ENCODE results near the gene TMBIM6. TPM values are rescaled to one million over a fixed set of nuclear protein-coding genes. Genes with fewer than 3 reads are reported as not detected.

The TMBIM6 gene
- polyA plus RNA-seq, 2 of the 4 experiments (the other 2 are of a cell fraction): 331 to 1,255 TPM

DNA sequence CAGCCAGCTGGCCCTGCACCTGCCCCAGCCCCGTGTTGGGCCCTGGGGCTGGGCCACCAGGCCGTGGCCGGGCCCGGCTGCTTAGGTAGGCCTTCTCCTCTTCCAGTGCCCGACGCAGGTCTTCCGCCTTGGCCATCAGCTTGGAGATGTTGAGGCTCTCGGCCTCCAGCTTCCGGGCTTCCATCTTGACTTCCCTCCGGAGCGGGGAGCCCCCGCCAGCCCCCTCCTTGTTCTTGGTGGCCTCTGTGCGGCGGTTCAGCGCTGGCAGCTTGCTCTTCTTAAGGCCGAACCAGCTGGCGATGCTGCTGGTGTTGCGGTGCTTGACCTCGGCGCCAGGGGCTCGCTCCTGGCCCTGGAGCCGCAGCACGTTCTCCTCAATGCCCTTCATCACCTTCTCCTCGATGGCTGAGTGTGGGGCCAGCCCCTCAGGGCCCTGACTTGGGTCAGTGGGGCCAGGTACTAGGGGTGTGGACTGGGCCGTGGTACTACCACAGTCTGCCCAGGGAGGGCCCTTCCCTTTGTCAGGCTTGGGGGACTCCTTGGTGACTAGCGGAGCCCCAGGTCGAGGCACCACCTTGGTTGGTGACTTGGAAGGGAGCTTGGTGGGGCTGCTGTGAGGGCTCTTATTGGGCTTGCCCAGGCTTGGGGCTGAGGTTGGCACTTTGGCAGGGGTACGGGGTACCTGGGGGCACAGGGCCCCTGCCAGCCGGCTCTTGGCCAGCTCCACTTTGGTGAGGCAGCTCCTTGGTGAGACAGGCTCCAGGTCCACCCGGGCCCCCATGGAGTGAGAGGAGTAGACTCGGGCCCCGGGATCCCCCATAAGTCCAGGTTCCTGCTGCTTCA is 53.7 kb downstream of the TMBIM6 start:
- Histone ChIP-seq H3K27ac (no peak overlapping the region), H3K4me2 (no peak overlapping the region), H3K4me3 (no peak overlapping the region), H3K9me3 (no peaks in the 10 kb centered on the region), H3K4me1 (no peaks in the 10 kb centered on the region)
- WGBS (ENCODE audit: missing lambda C conversion rate): 89% methylated on average over 26 of the region's 32 CpGs
- POLR2A ChIA-PET: no interaction called here
- no peak for FAIRE-seq
- ATAC-seq: no peak; a peak in 1 of 6 replicates
- no peak for DNase-seq (ENCODE audit: low read depth in 1 of 2, low spot score in 1 of 2)
- CTCF ChIA-PET: interaction anchor here (0.5 to 3.9 kb wide), 10 partner anchors 16 to 172 kb away, joined by 3 to 27 read pairs (median 4); no protein-coding TSS in a partner anchor
- TF ChIP-seq PHF8 (IDR thresholded peaks at IDR 0.05; ENCODE audit: borderline replicate concordance, low read depth) (no peak), KDM1A (IDR thresholded peaks at IDR 0.05; ENCODE audit: low read depth) (no peak), SREBF2 (IDR thresholded peaks at IDR 0.05) (no peak), RNF2 (IDR thresholded peaks at IDR 0.05; ENCODE audit: borderline replicate concordance, low read depth) (no peak), TFCP2L1 (CRISPR knock-in tag; IDR thresholded peaks at IDR 0.05) (no peak), ZSCAN20 (CRISPR knock-in tag; IDR thresholded peaks at IDR 0.05) (no peak), EHF (CRISPR knock-in tag; IDR thresholded peaks at IDR 0.05) (no peak), CBX8 (IDR thresholded peaks at IDR 0.05) (no peak), CHD4 (IDR thresholded peaks at IDR 0.05; ENCODE audit: borderline replicate concordance) (no peak), HDAC2 (IDR thresholded peaks at IDR 0.05) (no peak), MAFK (IDR thresholded peaks at IDR 0.05; ENCODE audit: partially characterized antibody) (no peak), NPAS2 (CRISPR knock-in tag; IDR thresholded peaks at IDR 0.05; ENCODE audit: borderline replicate concordance) (no peak), RCOR1 (IDR thresholded peaks at IDR 0.05; ENCODE audit: low read depth, low read length) (no peak), RFX5 (IDR thresholded peaks at IDR 0.05) (no peak)
- TF ChIP-seq, protein P1, sequence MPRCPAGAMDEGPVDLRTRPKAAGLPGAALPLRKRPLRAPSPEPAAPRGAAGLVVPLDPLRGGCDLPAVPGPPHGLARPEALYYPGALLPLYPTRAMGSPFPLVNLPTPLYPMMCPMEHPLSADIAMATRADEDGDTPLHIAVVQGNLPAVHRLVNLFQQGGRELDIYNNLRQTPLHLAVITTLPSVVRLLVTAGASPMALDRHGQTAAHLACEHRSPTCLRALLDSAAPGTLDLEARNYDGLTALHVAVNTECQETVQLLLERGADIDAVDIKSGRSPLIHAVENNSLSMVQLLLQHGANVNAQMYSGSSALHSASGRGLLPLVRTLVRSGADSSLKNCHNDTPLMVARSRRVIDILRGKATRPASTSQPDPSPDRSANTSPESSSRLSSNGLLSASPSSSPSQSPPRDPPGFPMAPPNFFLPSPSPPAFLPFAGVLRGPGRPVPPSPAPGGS (IDR thresholded peaks at IDR 0.05): no peak
- TF ChIP-seq, protein P2, sequence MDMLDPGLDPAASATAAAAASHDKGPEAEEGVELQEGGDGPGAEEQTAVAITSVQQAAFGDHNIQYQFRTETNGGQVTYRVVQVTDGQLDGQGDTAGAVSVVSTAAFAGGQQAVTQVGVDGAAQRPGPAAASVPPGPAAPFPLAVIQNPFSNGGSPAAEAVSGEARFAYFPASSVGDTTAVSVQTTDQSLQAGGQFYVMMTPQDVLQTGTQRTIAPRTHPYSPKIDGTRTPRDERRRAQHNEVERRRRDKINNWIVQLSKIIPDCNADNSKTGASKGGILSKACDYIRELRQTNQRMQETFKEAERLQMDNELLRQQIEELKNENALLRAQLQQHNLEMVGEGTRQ (IDR thresholded peaks at IDR 0.05): no peak
- TF ChIP-seq, protein P3, sequence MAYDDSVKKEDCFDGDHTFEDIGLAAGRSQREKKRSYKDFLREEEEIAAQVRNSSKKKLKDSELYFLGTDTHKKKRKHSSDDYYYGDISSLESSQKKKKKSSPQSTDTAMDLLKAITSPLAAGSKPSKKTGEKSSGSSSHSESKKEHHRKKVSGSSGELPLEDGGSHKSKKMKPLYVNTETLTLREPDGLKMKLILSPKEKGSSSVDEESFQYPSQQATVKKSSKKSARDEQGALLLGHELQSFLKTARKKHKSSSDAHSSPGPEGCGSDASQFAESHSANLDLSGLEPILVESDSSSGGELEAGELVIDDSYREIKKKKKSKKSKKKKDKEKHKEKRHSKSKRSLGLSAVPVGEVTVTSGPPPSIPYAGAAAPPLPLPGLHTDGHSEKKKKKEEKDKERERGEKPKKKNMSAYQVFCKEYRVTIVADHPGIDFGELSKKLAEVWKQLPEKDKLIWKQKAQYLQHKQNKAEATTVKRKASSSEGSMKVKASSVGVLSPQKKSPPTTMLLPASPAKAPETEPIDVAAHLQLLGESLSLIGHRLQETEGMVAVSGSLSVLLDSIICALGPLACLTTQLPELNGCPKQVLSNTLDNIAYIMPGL (CRISPR knock-in tag; IDR thresholded peaks at IDR 0.05; ENCODE audit: borderline replicate concordance): no peak
- TF ChIP-seq, protein P4, sequence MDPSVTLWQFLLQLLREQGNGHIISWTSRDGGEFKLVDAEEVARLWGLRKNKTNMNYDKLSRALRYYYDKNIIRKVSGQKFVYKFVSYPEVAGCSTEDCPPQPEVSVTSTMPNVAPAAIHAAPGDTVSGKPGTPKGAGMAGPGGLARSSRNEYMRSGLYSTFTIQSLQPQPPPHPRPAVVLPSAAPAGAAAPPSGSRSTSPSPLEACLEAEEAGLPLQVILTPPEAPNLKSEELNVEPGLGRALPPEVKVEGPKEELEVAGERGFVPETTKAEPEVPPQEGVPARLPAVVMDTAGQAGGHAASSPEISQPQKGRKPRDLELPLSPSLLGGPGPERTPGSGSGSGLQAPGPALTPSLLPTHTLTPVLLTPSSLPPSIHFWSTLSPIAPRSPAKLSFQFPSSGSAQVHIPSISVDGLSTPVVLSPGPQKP (IDR thresholded peaks at IDR 0.05; ENCODE audit: low read depth, low read length): no peak

DNA sequence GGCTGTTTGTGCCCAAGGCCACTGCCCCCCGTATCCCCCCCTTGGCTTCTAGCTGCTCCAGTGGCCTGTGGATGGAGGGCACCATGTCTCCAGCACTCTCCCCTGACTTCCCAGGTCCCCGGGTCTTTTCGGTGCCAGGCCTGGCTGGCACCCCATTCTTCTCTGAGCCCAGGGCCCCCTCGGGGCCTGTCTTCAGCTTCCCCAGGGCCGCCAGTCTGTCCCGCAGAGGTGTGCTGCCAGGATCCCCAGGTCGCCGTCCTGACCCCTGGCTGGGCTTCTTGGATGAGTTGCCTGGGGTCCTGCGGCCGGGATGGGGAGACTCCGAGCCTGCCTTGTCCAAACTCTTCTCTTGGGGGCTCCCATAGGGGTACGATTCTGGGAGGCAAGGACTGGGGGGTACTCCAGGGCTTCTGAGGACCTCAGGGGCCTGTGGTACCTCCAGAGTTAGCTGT is 54.3 kb downstream of the TMBIM6 start:
- no peak for FAIRE-seq
- CTCF ChIA-PET: interaction anchor here (0.6 to 3.9 kb wide), 8 partner anchors 15 to 171 kb away, joined by 3 to 27 read pairs (median 4); no protein-coding TSS in a partner anchor
- ATAC-seq: no peak

More for the DNA sequence above, 54.3 kb downstream of the TMBIM6 start:
- DNase-seq (ENCODE audit: low read depth in 1 of 2, low spot score in 1 of 2): no peak
- Histone ChIP-seq H3K4me2 (no peak overlapping the region), H3K9me3 (no peaks in the 10 kb centered on the region), H3K27ac (no peak overlapping the region), H3K4me1 (no peaks in the 10 kb centered on the region), H3K4me3 (no peak overlapping the region)
- no peak for TF ChIP-seq GATA3 (IDR thresholded peaks at IDR 0.05; ENCODE audit: borderline replicate concordance)
- TF ChIP-seq, protein P5, sequence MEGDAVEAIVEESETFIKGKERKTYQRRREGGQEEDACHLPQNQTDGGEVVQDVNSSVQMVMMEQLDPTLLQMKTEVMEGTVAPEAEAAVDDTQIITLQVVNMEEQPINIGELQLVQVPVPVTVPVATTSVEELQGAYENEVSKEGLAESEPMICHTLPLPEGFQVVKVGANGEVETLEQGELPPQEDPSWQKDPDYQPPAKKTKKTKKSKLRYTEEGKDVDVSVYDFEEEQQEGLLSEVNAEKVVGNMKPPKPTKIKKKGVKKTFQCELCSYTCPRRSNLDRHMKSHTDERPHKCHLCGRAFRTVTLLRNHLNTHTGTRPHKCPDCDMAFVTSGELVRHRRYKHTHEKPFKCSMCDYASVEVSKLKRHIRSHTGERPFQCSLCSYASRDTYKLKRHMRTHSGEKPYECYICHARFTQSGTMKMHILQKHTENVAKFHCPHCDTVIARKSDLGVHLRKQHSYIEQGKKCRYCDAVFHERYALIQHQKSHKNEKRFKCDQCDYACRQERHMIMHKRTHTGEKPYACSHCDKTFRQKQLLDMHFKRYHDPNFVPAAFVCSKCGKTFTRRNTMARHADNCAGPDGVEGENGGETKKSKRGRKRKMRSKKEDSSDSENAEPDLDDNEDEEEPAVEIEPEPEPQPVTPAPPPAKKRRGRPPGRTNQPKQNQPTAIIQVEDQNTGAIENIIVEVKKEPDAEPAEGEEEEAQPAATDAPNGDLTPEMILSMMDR (IDR thresholded peaks at IDR 0.05): no peak
- 90% methylated on average over 6 of the region's 12 CpGs for WGBS (ENCODE audit: missing lambda C conversion rate)
- POLR2A ChIA-PET: no interaction called here

All from A549 (cell line).